CD14-positive monocyte (primary cell): Measurements from ENCODE around the gene PARD6B. TPM values are rescaled to one million over a fixed set of nuclear protein-coding genes. Genes with fewer than 3 reads are reported as not detected.

Experiments used
- DNase-seq, 3 donors: peaks; one replicate each; pipeline ENCODE4 v3.0.0-alpha.2; 2011 to 2022
- H2AFZ ChIP-seq: 2 replicates; pipeline ENCODE4 v1.6.0; 2012; ENCODE audit warnings: mild to moderate bottlenecking, low read depth, low read length, inconsistent platforms; ENCODE audit not compliant: insufficient read depth, poor library complexity, severe bottlenecking
- H3K27ac ChIP-seq, 2 donors: 1 replicate in 1 of 2; 2 replicates in 1 of 2; pipeline ENCODE4 v1.5.1; 2012 to 2013; ENCODE audit warnings: low read length in 2 of 2, control low read depth in 1 of 2, inconsistent platforms in 1 of 2, low read depth in 1 of 2, mild to moderate bottlenecking in 1 of 2
- H3K27me3 ChIP-seq, 2 donors: one replicate each; pipeline versions ENCODE4 v1.6.0 to v1.6.1; 2011 to 2013; ENCODE audit warnings: low read length in 2 of 2; ENCODE audit not compliant: control insufficient read depth in 2 of 2, insufficient read depth in 2 of 2
- H3K36me3 ChIP-seq, 2 donors: replicated peaks in 1 of 2; 1 replicate in 1 of 2; 2 replicates in 1 of 2; pipeline versions ENCODE4 v1.5.1 to v1.6.1; 2012 to 2013; ENCODE audit warnings: low read length in 2 of 2, control low read depth in 1 of 2, inconsistent platforms in 1 of 2, mild to moderate bottlenecking in 1 of 2; ENCODE audit not compliant: insufficient read depth in 2 of 2, control insufficient read depth in 1 of 2
- H3K4me1 ChIP-seq, 2 donors: 1 replicate in 1 of 2; 2 replicates in 1 of 2; pipeline versions ENCODE4 v1.5.1 to v1.6.1; 2012 to 2013; ENCODE audit warnings: low read length in 2 of 2, control low read depth in 1 of 2, inconsistent platforms in 1 of 2, mild to moderate bottlenecking in 1 of 2, moderate library complexity in 1 of 2; ENCODE audit not compliant: insufficient read depth in 2 of 2, control insufficient read depth in 1 of 2
- H3K4me2 ChIP-seq: replicated peaks from 2 replicates; pipeline ENCODE3; 2012; ENCODE audit warnings: low read length, moderate library complexity, mild to moderate bottlenecking; ENCODE audit not compliant: poor library complexity, severe bottlenecking; ENCODE audit errors: extremely low read depth
- H3K4me3 ChIP-seq, 3 experiments: fragments of 200-600 bp in 1 of 3; sonication (generic) in 1 of 3; replicated peaks in 1 of 3; 1 replicate in 2 of 3; 2 replicates in 1 of 3; pipeline ENCODE4 v1.5.1; 2011 to 2013; ENCODE audit warnings: low read length in 3 of 3, mild to moderate bottlenecking in 3 of 3, control low read depth in 2 of 3, low read depth in 2 of 3, inconsistent platforms in 1 of 3, moderate library complexity in 1 of 3
- H3K79me2 ChIP-seq: 2 replicates; pipeline ENCODE4 v1.6.0; 2012; ENCODE audit warnings: mild to moderate bottlenecking, control low read depth, inconsistent platforms, low read length, moderate library complexity; ENCODE audit not compliant: insufficient read depth
- H3K9ac ChIP-seq: 2 replicates; pipeline ENCODE4 v1.6.0; 2017; ENCODE audit warnings: low read length, mild to moderate bottlenecking; ENCODE audit not compliant: insufficient read depth, poor library complexity, severe bottlenecking
- H3K9me3 ChIP-seq, 2 donors: replicated peaks in 1 of 2; 1 replicate in 1 of 2; 2 replicates in 1 of 2; pipeline versions ENCODE4 v1.5.1 to v1.6.1; 2012 to 2013; ENCODE audit warnings: low read length in 2 of 2, control low read depth in 1 of 2; ENCODE audit not compliant: control insufficient read depth in 1 of 2, insufficient read depth in 1 of 2
- H4K20me1 ChIP-seq: 2 replicates; pipeline ENCODE4 v1.6.0; 2012; ENCODE audit warnings: mild to moderate bottlenecking, low read length, control low read depth, moderate library complexity; ENCODE audit not compliant: insufficient read depth
- H3K27ac Mint-ChIP-seq, 7 donors: one replicate each; pipeline ENCODE4 v1.8.0; 2020; ENCODE audit warnings: mild to moderate bottlenecking in 7 of 7, mixed read lengths in 7 of 7, moderate library complexity in 6 of 7, inconsistent platforms in 2 of 7
- H3K27me3 Mint-ChIP-seq, 3 donors: one replicate each; pipeline ENCODE4 v1.8.0; 2021 to 2022; ENCODE audit warnings: low read depth in 3 of 3, mild to moderate bottlenecking in 3 of 3, mixed read lengths in 3 of 3, moderate library complexity in 3 of 3, inconsistent platforms in 1 of 3
- H3K36me3 Mint-ChIP-seq, 2 donors: one replicate each; pipeline ENCODE4 v1.8.0; 2020; ENCODE audit warnings: mixed read lengths in 2 of 2, inconsistent platforms in 1 of 2, mild to moderate bottlenecking in 1 of 2
- H3K4me1 Mint-ChIP-seq: one replicate; pipeline ENCODE4 v1.8.0; 2020; ENCODE audit warnings: mild to moderate bottlenecking, mixed read lengths
- H3K4me3 Mint-ChIP-seq, 2 donors: one replicate each; pipeline ENCODE4 v1.8.0; 2020; ENCODE audit warnings: mild to moderate bottlenecking in 2 of 2, mixed read lengths in 2 of 2, moderate library complexity in 1 of 2
- H3K9me3 Mint-ChIP-seq, 7 donors: one replicate each; pipeline ENCODE4 v1.8.0; 2020 to 2022; ENCODE audit warnings: mixed read lengths in 7 of 7, mild to moderate bottlenecking in 6 of 7, moderate library complexity in 6 of 7, inconsistent platforms in 2 of 7
- WGBS: methylation state at CpG from one replicate; pipeline ENCODE4 v1.1.5; 2013; ENCODE audit warnings: missing lambda C conversion rate; ENCODE audit not compliant: insufficient coverage; 5-methylcytosine and 5-hydroxymethylcytosine counted together
- intact Hi-C, 2 donors: fragments of 100-400 bp; cut with micrococcal nuclease; formaldehyde crosslinking; loops; one replicate each; pipeline versions ENCODE4 v1.15.0 to v1.15.1; 2023
- polyA plus RNA-seq, 3 donors: library from polyadenylated mRNA; depleted of rRNA in 1 of 3; unstranded in 2 of 3; stranded (reverse) in 1 of 3; fragments of 300-500 nt in 2 of 3; fragments of >200 nt in 1 of 3; fragmentation: Illumina TruSeq in 2 of 3; gene quantifications; 1 replicate in 2 of 3; 2 replicates in 1 of 3; pipeline ENCODE4 v1.2.3, GENCODE V29; 2012 to 2021
- TF ChIP-seq, protein P1 (sequence below): fragments of 200-600 bp; IDR thresholded peaks from one replicate; pipeline ENCODE4 v1.8.0; 2022; ENCODE audit warnings: antibody characterized with exemption, mild to moderate bottlenecking

PARD6B gene
- polyA plus RNA-seq, 3 donors: 0.04 to 0.13 (median 0.13) TPM

DNA sequence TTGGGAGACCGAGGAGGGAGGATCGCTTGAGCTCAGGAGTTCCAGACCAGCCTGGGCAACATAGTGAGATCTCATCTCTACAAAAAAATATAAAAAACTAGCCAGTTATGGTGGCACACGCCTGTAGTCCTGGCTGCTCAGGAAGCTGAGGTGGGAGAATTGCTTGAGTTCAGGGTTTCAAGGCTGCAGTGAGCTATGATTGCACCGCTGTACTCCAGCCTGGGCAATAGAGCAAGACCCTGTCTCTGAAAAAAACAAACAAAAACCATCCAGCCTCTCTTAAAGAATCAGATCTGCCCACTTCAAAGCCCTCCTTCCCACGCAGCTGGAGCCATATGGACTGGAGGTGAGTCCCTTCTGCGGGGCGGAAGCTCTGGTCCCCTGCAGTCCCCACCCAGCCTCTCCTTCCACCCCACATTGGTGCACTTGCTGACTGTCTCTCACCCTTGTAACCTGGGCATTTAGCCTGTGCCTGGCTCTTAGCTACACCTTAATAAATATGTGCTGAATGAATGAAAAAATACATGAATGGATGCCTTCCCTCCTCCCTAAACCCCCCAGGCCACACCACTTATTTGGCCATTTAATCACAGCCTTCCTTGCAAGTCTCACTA, 7.2 kb upstream of the PARD6B start:
- H3K27me3 ChIP-seq: no peaks in the 10 kb centered on the region
- 96% methylated on average over 5 of the region's 7 CpGs for WGBS
- H4K20me1 ChIP-seq: no peaks in the 10 kb centered on the region
- no peak overlapping the region for H3K4me3 ChIP-seq
- H3K79me2 ChIP-seq: no peaks in the 10 kb centered on the region
- Mint-ChIP-seq H3K27ac (no peak overlapping the region), H3K36me3 (no peaks in the 10 kb centered on the region), H3K9me3 (no peaks in the 10 kb centered on the region), H3K4me1 (peaks cover 2% of the 10 kb centered on the region), H3K27me3 (peaks cover 0 to 4% (median 3%) of the 10 kb centered on the region in 3 donors), H3K4me3 (no peak overlapping the region)
- intact Hi-C loops: no loop called here
- no peak for DNase-seq
- no peak overlapping the region for H3K27ac ChIP-seq
- H3K9ac ChIP-seq: no peak overlapping the region
- TF ChIP-seq, protein P1, sequence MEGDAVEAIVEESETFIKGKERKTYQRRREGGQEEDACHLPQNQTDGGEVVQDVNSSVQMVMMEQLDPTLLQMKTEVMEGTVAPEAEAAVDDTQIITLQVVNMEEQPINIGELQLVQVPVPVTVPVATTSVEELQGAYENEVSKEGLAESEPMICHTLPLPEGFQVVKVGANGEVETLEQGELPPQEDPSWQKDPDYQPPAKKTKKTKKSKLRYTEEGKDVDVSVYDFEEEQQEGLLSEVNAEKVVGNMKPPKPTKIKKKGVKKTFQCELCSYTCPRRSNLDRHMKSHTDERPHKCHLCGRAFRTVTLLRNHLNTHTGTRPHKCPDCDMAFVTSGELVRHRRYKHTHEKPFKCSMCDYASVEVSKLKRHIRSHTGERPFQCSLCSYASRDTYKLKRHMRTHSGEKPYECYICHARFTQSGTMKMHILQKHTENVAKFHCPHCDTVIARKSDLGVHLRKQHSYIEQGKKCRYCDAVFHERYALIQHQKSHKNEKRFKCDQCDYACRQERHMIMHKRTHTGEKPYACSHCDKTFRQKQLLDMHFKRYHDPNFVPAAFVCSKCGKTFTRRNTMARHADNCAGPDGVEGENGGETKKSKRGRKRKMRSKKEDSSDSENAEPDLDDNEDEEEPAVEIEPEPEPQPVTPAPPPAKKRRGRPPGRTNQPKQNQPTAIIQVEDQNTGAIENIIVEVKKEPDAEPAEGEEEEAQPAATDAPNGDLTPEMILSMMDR: no peak
- H3K4me1 ChIP-seq: no peaks in the 10 kb centered on the region
- no peak overlapping the region for H3K4me2 ChIP-seq
- H2AFZ ChIP-seq: no peak overlapping the region
- no peaks in the 10 kb centered on the region for H3K9me3 ChIP-seq
- H3K36me3 ChIP-seq: no peaks in the 10 kb centered on the region

DNA sequence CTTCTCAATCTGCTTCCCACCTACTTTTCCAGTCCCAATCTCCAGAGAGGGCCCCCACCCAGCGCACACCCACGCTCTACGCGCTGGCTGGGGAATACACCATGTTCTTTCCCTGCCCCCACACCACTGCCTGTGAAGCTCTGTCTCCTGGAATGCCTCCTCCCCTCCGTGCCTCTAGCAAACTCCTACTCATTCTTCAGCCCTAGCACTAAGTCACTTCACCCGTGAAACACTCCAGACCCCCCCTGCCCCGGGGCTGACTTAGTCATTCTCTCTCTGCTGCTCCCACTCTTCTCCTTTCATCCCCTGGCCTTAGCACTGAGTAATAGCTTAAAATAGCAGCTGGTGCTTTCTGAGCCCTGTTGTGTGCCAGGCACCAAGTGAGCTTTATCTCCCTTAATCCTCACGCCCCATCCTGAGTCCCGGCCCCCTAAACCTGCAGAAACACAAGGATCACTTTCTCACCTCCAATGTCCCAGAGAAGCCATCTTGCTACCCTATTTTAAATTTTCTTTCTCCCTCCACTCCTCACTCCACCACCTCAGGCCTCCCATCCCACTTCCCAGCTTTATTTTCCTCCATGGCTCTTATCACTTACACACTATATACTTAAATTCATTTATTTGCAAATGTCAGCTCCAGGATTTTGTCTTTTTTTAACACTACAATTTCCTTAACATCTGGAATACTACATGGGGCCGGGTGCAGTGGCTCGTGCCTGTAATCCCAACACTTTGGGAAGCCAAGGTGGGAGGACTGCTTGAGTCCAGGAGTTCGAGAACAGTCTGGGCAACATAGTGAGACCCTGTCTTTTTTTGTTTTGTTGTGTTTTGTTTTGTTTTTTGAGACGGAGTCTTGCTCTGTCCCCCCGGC, 6.3 kb upstream of the PARD6B start:
- Histone ChIP-seq H3K9me3 (no peaks in the 10 kb centered on the region), H3K4me2 (no peak overlapping the region), H3K27ac (no peak overlapping the region), H4K20me1 (no peaks in the 10 kb centered on the region), H3K9ac (no peak overlapping the region), H3K36me3 (no peaks in the 10 kb centered on the region), H3K79me2 (no peaks in the 10 kb centered on the region), H3K4me3 (no peak overlapping the region), H3K4me1 (peaks cover under 1% of the 10 kb centered on the region in 2 donors), H2AFZ (no peak overlapping the region), H3K27me3 (no peaks in the 10 kb centered on the region)
- no peaks in the 10 kb centered on the region for H3K9me3 Mint-ChIP-seq
- no peak for DNase-seq
- WGBS: 95% methylated on average over 13 of the region's 14 CpGs
- H3K4me3 Mint-ChIP-seq: no peak overlapping the region
- TF ChIP-seq, protein P1: no peak
- H3K36me3 Mint-ChIP-seq: no peaks in the 10 kb centered on the region
- peaks cover 0 to 5% (median 4%) of the 10 kb centered on the region in 3 donors for H3K27me3 Mint-ChIP-seq
- intact Hi-C loops: no loop called here
- peaks cover 2% of the 10 kb centered on the region for H3K4me1 Mint-ChIP-seq
- H3K27ac Mint-ChIP-seq: no peak overlapping the region
